SH-SY5Y (cell line): Measurements from ENCODE around the gene GGCX.

ENCODE experiments used
- GATA2 ChIP-seq: IDR thresholded peaks from 2 replicates; pipeline ENCODE4 v1.6.1; 2011; ENCODE audit warnings: mild to moderate bottlenecking, low read depth, low read length
- GATA3 ChIP-seq: IDR thresholded peaks from 2 replicates; pipeline ENCODE4 v1.6.1; 2011; ENCODE audit warnings: low read depth, mild to moderate bottlenecking, low read length, moderate library complexity

GGCX gene

GRCh38 chr2:85524336-85524908 is 36.9 kb downstream of the GGCX start:
- peak; percentile 95 for TF ChIP-seq GATA3
- peak; percentile 99 for TF ChIP-seq GATA2

DNA sequence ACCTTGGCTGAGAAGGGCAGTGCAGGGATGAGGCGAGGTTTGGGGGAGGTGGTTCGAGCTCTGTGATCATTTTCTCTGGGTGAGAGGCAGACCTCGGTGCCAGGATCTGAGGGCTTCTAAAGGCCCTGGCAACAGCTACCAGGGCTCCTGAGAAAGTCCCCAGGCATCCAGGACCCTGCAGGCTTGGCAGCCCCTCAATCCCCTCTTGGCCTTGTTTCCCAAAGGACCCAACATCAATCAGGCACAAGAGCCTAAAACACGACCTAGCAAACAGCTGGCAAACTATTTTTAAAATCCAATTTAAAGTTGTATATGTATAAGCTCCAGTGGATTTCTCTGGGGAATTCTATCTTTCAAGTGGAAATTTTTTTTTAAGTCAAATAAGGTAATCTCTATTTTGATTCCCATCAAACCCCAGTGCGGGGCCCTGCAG is 37.4 kb downstream of the GGCX start:
- TF ChIP-seq GATA2 (no peak), GATA3 (no peak)

GRCh38 chr2:85523062-85523902 is 38.0 kb downstream of the GGCX start:
- no peak for TF ChIP-seq GATA2
- no peak for TF ChIP-seq GATA3

- TF ChIP-seq GATA3 (no peak), GATA2 (no peak)
Measured at GRCh38 chr2:85522090-85522647, 39.1 kb downstream of the GGCX start.

DNA sequence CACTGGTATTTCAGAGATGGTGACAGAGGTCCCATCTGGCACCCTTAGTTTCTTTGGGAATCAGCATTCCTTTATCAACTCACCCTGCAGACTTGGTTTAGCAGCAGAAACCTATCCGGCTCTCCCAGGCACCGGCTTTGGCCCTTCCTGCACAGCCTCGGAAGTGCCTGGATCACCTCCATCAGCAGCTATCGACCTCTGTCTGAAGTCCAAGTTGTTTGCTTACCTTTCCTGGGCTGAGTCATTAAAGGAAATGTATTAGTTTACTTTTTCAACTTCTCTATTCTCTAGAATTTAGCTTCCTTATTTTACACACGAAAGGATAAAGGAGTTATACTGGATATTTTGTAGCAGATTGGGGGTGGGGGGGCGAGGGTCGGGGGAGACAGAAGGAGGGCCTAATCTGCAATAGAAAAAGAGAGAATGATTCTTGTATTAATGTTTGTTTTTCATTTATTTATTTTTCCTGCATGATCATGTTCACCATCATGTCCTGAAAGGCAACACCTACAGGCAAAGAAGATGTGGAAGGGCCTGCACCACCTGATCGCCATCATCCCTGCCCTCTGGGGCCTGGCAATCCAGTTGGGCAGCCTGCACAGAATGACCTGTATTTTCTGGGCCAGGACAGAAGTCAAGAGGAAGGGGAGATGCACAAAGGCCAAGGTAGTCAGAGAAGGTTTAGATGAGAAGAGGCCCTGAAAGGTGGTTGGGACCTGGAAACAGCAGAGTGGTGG is 44.5 kb downstream of the GGCX start:
- no peak for TF ChIP-seq GATA2
- no peak for TF ChIP-seq GATA3

DNA sequence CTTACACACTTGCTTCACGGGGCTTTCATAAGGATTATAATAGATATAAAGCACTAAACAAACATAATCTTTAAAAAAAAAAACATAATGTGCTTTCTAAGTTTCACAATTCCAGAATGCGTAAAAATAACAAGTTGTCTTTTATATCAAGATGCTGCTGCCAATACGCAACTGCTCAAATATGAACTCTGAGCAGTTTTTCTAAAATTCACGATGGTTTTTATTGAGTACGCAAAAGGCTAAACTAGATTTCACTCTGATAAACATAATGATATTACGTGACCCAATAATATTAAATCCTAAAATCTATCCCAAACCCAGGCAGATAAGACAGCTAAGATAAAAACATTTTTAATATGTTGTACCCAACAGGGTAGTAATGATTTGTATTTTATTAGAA is 47.0 kb downstream of the GGCX start:
- no peak for TF ChIP-seq GATA2
- TF ChIP-seq GATA3, result no peak

GRCh38 chr2:85511008-85511811 is 50.1 kb downstream of the GGCX start:
- TF ChIP-seq GATA2 (no peak), GATA3 (no peak)

DNA sequence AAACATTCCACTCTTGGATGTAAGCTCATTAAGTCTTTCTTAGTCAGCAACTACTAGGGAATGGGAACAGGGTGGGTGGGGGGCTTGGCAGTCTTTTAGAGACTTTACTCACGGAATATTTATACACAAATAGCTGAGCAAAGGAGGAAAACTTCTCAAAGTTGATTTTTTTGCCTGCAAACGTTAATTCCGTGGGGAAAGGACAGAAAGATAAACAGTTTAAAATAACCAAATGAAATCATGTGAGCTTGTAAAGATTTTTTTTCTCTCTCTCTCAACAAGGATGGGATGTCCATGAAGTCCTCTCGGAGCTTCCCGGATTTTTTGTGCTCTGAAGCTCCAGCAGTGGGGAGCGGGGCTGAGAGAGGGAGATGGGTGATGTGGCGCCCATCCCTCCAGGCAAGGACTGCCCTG is 54.5 kb downstream of the GGCX start:
- TF ChIP-seq GATA3 (no peak), GATA2 (no peak)

DNA sequence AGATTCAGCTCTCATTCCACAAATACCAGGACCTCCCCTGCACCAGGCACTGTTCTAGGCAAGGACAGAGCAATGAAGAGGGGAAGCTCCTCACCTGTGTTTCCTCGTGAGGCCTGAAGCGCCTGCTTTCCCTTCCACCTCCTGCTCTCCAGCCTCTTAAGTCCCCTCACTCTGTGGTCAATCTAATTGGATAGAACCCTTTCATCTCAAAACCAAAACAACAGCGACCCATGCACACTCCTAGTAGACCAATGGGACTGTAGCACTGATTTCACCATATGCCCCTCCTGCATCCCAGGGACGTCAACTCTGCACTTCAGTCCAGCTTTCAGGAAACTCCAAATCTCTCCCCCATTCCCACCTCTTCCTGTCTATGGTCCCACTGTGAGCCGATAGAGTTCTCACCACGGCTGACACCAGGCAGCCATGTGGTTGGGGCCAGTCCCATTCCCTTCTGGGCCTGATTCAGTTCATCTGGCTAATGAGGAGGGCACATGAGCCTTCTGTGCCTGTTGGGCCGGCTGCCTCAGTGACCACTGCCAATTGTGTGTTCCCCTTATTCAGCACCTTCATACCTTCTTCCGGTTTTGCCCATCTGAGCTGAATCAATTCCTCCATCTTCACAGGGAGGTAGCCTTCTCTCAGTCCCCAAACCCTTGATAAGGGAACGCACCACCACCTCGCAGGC is 55.6 kb downstream of the GGCX start:
- TF ChIP-seq GATA3, result no peak
- TF ChIP-seq GATA2, result no peak

- TF ChIP-seq GATA3, result no peak
- no peak for TF ChIP-seq GATA2
Measured at GRCh38 chr2:85504778-85505261, 56.5 kb downstream of the GGCX start.

DNA sequence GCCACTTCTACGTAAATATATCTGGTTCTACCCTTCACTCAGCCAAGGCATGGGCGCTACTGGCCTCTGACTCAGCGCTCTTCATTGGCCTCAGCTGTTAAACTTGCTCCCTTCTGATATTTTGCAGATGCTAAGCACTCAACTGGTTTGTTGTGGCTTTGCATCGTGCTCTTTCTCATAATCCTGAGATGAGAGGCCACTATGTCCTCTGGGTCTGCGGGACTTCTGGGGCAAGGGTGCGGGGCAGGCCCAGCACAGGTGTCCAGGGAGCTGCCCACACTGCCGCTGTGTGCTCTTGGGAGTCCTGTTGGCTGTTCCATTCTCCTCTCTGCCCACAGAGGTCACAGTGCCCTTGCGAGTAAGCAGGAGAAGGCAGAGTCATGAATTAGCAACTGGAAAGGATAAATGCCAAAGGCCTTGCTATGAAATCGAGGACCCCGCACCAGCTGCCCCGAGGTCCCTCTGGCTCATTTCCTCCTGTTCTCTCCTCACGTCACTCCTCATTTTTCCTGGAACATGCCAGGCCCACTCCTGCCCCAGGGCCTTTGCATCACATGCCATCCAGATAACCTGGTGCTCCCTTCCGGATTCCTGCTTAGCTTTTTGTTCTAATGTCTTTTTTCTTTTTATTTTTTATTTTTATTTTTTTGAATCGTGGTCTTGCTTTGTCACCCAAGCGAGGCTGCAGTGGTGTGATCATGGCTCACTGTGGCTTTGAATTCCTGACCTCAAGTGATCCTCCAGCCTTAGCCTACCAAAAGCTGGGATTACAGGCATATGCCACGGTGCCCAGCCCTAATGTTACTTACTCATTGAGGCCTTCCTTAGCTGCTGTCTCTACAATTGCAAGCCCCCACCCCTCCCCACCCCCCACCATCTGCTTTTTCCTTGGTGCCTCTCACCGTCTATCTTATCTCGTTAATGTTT is 57.2 kb downstream of the GGCX start:
- no peak for TF ChIP-seq GATA3

GRCh38 chr2:85503168-85503850 is 58.0 kb downstream of the GGCX start:
- TF ChIP-seq GATA3, result no peak
- TF ChIP-seq GATA2, result no peak
